Kidney (tissue), 14 donors: ENCODE data around the gene CD200. TPM values are rescaled to one million over a fixed set of nuclear protein-coding genes. Genes with fewer than 3 reads are reported as not detected.

ENCODE experiments used
- DNase-seq, 5 donors: peaks; one replicate each; pipeline ENCODE4 v3.0.0-alpha.2; 2013 to 2020
- FAIRE-seq: peaks from 2 replicates; lab custom pipeline; 2012; peaks lifted over from hg19 to GRCh38; lab: Jason Lieb, UNC
- H3K27ac ChIP-seq, 2 donors: one replicate each; pipeline ENCODE4 v1.7.0; 2013; ENCODE audit warnings: low read depth in 2 of 2, low read length in 2 of 2, inconsistent platforms in 1 of 2
- H3K27me3 ChIP-seq: one replicate; pipeline ENCODE4 v1.7.1; 2013; ENCODE audit warnings: low read length, inconsistent platforms; ENCODE audit not compliant: control insufficient read depth, insufficient read depth
- H3K36me3 ChIP-seq, 3 donors: one replicate each; pipeline versions ENCODE4 v1.7.0 to v1.7.1; 2013; ENCODE audit warnings: low read length in 3 of 3, control low read depth in 1 of 3, inconsistent platforms in 1 of 3; ENCODE audit not compliant: insufficient read depth in 3 of 3, control insufficient read depth in 2 of 3
- H3K4me1 ChIP-seq, 3 donors: one replicate each; pipeline versions ENCODE4 v1.7.0 to v1.7.1; 2013; ENCODE audit warnings: low read length in 3 of 3, inconsistent platforms in 1 of 3, low read depth in 1 of 3; ENCODE audit not compliant: control insufficient read depth in 2 of 3, insufficient read depth in 2 of 3
- H3K4me3 ChIP-seq, 3 donors: one replicate each; pipeline versions ENCODE4 v1.7.0 to v1.8.1; 2013; ENCODE audit warnings: low read length in 3 of 3, control low read depth in 1 of 3, inconsistent platforms in 1 of 3
- H3K9ac ChIP-seq, 3 donors: one replicate each; pipeline versions ENCODE4 v1.7.0 to v1.7.1; 2013; ENCODE audit warnings: low read length in 3 of 3, control low read depth in 1 of 3, inconsistent platforms in 1 of 3
- H3K9me3 ChIP-seq, 3 donors: one replicate each; pipeline versions ENCODE4 v1.7.0 to v1.7.1; 2013; ENCODE audit warnings: low read length in 3 of 3, control low read depth in 1 of 3, inconsistent platforms in 1 of 3; ENCODE audit not compliant: control insufficient read depth in 2 of 3, insufficient read depth in 1 of 3
- CTCF ChIP-seq: IDR thresholded peaks from 3 replicates; pipeline ENCODE4 v1.5.1; 2012; ENCODE audit warnings: mild to moderate bottlenecking, moderate library complexity, borderline replicate concordance; ENCODE audit not compliant: insufficient read depth; ENCODE audit errors: extremely low read depth
- intact Hi-C: fragments of 100-400 bp; cut with DNase I; formaldehyde crosslinking; loops from one replicate; pipeline ENCODE4 v1.11.1; 2022
- polyA plus RNA-seq: library from polyadenylated mRNA; stranded (reverse); fragments of 350-450 nt; fragmentation: Illumina TruSeq; extraction: RNeasy Lipid Tissue Mini Kit (QIAGEN cat#74804); gene quantifications from one replicate; pipeline ENCODE4 v1.2.3, GENCODE V29; 2014; ENCODE audit warnings: low read depth, low replicate concordance; ENCODE audit not compliant: insufficient read depth
- total RNA-seq: library from RNA; stranded (reverse); fragmentation: NEBNext Ultra II Directional; extraction: Animal tissue kit (Norgen Biotek cat#: 25700); gene quantifications from one replicate; pipeline ENCODE4 v1.2.1, GENCODE V29; 2021
- donor health status: control.
- donor health status: control.
- donor health status: control.
- donor health status: control.
- donor health status: control.
- donor health status: DM: yes; HTN: yes; CAD: no.
- donor health status: Normal renal cell carcinoma (clear cell type).

Gene CD200
- total and polyA plus RNA-seq, 2 donors from 2014 or later, result 8.5 to 16.8 TPM

GRCh38 chr3:112365636-112366035 lies 32.7 kb downstream of the CD200 start:
- no peak for TF ChIP-seq CTCF
- Histone ChIP-seq H3K36me3 (no peaks in the 10 kb centered on the region), H3K9ac (no peak overlapping the region), H3K27me3 (no peaks in the 10 kb centered on the region), H3K4me1 (peaks cover 0 to 3% (median 0%) of the 10 kb centered on the region in 3 donors), H3K9me3 (no peaks in the 10 kb centered on the region), H3K27ac (no peak overlapping the region), H3K4me3 (no peak overlapping the region)
- no peak for FAIRE-seq
- intact Hi-C loops, result no loop called here
- no peak for DNase-seq

GRCh38 chr3:112366522-112366921 lies 33.6 kb downstream of the CD200 start:
- no peak for FAIRE-seq
- H3K36me3 ChIP-seq, result no peaks in the 10 kb centered on the region
- DNase-seq, result no peak
- H3K4me1 ChIP-seq, result peaks cover 0 to 2% (median 0%) of the 10 kb centered on the region in 3 donors
- no peak for TF ChIP-seq CTCF
- H3K9me3 ChIP-seq, result no peaks in the 10 kb centered on the region
- no peak overlapping the region for H3K27ac ChIP-seq
- intact Hi-C loops, result no loop called here
- H3K9ac ChIP-seq, result no peak overlapping the region
- H3K27me3 ChIP-seq, result no peaks in the 10 kb centered on the region
- H3K4me3 ChIP-seq, result no peak overlapping the region

GRCh38 chr3:112371569-112371968 lies 38.6 kb downstream of the CD200 start:
- no peak for TF ChIP-seq CTCF
- H3K27ac ChIP-seq, result no peak overlapping the region
- intact Hi-C loops, result no loop called here
- DNase-seq (no peak), FAIRE-seq (no peak)
- H3K9ac ChIP-seq, result no peak overlapping the region
- H3K9me3 ChIP-seq, result no peaks in the 10 kb centered on the region
- H3K27me3 ChIP-seq, result no peaks in the 10 kb centered on the region
- no peaks in the 10 kb centered on the region for H3K36me3 ChIP-seq
- H3K4me1 ChIP-seq, result peaks cover 0 to 2% (median 0%) of the 10 kb centered on the region in 3 donors
- H3K4me3 ChIP-seq, result no peak overlapping the region

GRCh38 chr3:112372396-112372795 lies 39.4 kb downstream of the CD200 start:
- no peaks in the 10 kb centered on the region for H3K9me3 ChIP-seq
- intact Hi-C loops, result no loop called here
- no peak for FAIRE-seq
- no peak overlapping the region for H3K27ac ChIP-seq
- H3K4me3 ChIP-seq, result no peak overlapping the region
- TF ChIP-seq CTCF, result no peak
- no peaks in the 10 kb centered on the region for H3K27me3 ChIP-seq
- peaks cover 0 to 8% (median 3%) of the 10 kb centered on the region in 3 donors for H3K4me1 ChIP-seq
- H3K36me3 ChIP-seq, result no peaks in the 10 kb centered on the region
- no peak overlapping the region for H3K9ac ChIP-seq
- peak in 2 of 5 donors; percentile 54 to 66 for DNase-seq
